ENCODE results near the gene MACROD2. TPM values are rescaled to one million over a fixed set of nuclear protein-coding genes. Genes with fewer than 3 reads are reported as not detected.

The MACROD2 gene
- total RNA-seq, 1 experiment from 2014 or later, result 1.3 TPM

DNA sequence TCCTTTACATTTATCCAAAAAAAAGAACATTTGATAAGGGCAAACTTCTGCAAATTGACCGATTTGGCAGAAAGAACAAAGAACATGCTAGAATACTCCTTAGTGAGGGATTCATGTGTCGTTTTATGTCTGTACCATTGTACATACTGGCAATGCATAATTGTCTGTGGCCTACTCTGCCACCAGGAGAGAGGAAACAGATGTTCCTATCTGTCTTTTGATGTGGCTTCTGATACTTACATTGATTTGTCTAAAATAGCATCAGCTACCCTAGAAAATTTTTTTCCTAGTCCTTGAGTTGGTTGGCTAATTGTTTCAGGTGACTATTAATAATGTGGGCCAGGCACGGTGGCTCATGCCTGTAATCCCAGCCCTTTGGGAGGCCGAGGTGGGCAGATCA is 1923.8 kb downstream of the MACROD2 start:
- in situ Hi-C loops (cut with HindIII; ENCODE audit: low pct_unique_long_range_greater_than_20kb, low sequenced_read_pairs), result no loop called here
- no peak for DNase-seq (ENCODE audit: low read depth, low spot score)

DNA sequence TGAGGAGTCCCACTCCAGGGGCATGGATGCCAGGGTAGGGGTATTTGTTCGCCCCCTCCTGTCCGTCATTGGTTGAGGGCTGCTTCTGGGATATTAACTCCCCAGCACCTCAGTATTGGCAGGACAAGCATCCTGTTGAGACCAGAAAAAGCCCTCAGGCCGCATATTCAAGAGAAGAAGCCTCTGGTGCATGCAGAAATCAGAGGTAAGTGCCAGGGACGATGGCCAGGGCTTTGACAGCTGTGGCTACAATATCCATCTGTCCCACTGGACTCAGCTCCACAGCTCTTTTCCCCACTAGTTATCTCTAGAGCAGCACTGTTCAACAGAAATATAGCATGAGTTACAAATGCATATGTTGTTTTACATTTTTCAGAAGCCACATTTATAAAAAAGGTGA is 1926.6 kb downstream of the MACROD2 start:
- no peak for DNase-seq (ENCODE audit: low read depth, low spot score)
- in situ Hi-C loops (cut with HindIII; ENCODE audit: low pct_unique_long_range_greater_than_20kb, low sequenced_read_pairs), result no loop called here

DNA sequence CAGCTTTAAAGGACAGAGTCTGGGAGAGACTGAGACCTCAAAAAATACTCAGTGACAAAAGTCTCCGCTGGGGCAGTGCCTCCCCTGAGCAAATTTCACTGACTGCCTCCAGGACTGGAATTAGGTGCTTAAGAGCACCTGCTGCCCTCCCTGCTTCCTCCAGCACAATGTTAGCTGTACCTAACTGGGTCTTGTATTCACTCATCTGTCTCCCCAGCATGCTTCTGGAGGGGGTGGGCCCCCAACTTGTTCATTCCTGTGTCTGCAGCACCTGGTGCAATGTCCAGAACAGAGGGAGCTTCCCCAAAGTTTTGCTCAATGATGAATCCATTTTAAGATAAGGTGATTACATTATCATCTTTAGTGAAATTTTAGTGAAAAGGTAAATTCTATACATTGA is 1927.2 kb downstream of the MACROD2 start:
- in situ Hi-C loops (cut with HindIII; ENCODE audit: low pct_unique_long_range_greater_than_20kb, low sequenced_read_pairs), result no loop called here

DNA sequence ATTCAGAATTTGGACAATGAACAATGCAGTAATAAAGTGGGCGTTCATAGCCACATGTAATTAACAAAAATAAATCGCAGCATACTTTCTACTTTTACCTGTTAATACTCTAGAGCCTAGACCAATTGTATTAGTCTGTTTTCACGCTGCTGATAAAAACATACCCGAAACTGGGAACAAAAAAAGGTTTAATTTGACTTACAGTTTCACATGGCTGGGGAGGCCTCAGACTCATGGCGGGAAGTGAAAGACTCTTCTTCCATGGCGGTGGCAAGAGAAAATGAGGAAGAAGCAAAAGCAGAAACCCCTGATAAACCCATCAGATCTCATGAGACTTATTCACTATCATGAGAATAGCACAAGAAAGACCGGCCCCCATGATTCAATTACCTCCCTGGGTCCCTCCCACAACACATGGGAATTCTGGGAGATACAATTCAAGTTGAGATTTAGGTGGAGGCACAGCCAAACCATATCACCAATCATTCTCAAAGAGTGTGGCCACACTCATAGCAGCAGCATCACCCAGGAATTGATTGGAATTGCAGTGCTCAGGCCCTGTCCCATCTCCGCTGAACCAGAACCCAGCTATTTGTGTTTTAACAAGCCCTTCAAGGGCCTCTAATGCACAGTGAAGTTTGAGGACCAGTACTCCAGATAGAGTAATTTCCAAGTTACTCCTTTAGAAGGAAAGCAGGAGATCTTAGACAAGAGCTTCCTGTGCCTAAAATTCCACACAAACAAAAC is 1927.9 kb downstream of the MACROD2 start:
- in situ Hi-C loops (cut with HindIII; ENCODE audit: low pct_unique_long_range_greater_than_20kb, low sequenced_read_pairs), result no loop called here
- DNase-seq (ENCODE audit: low read depth, low spot score), result no peak

More for the DNA sequence above, 1927.2 kb downstream of the MACROD2 start:
- no peak for DNase-seq (ENCODE audit: low read depth, low spot score)

DNA sequence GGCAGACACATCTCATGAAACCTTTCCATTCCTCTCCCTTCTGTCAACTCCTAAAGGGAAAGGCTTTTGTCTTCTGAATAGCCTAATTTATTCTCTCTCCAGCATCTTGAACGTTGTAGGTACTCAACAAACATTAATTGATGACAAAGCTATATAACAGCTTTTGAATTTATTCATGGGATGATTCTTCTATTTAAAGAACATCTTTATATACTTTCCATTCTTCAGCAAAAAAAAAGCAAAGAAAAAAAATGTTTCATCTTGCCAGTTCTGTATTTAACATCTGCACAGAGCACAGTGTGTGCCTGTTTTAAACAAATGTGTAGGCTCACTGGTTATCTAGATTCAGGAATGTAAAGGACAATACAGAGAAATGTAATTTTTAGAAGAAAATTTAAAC is 1929.2 kb downstream of the MACROD2 start:
- DNase-seq (ENCODE audit: low read depth, low spot score), result no peak
- in situ Hi-C loops (cut with HindIII; ENCODE audit: low pct_unique_long_range_greater_than_20kb, low sequenced_read_pairs), result no loop called here

DNA sequence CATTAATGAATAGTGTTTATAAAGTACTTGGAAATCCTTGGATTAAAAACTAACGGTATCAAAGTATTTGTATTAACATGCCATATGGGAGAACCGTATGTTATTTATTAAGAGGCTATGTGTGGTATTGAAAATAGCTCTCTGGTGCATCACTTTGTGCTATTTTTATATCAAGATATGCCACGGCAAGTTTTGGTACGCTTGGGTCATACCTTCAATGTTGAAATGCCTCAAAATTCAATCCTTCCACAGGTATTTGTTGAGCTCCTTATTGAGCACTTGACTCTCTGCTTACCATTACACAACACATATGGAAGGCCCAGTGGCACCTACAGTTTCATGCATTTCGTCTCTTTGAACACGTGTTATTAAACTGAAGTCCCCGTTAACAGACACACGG is 1930.1 kb downstream of the MACROD2 start:
- DNase-seq (ENCODE audit: low read depth, low spot score), result no peak
- in situ Hi-C loops (cut with HindIII; ENCODE audit: low pct_unique_long_range_greater_than_20kb, low sequenced_read_pairs), result no loop called here

DNA sequence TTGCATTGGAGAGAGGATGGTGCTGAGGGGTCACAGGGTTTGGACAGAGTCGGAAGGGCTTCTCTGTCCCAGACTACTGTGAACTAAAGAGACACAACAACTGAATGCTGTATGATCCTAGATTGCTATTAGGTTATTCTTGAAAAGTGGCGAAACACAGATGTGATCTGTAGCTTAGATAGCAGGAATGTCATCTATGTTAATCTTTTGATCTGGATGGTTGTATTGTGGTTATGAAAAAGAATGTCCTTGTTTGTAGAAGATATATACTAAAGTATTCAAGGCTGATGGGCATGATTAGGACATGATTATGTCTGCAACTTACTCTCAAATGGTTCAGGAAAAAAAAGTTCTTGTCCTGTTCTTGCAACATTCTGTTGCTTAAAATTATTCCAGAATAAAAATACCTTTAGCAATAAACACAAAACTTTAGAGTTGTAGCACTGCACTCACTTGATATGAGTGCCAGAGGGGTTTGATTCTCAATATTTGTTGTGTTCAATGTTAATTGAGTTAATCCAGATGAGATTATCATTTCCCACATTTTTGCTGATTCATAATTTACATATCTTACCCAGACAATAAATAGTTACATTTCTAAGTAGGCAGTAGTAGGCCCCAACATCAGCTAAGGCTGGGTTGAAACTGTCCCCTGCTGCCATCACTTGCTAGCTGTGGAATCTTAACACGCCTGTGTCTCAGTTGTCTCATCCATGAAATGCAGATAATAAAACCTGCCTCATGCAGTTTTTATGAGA is 1932.8 kb downstream of the MACROD2 start:
- DNase-seq (ENCODE audit: low read depth, low spot score), result no peak
- in situ Hi-C loops (cut with HindIII; ENCODE audit: low pct_unique_long_range_greater_than_20kb, low sequenced_read_pairs), result no loop called here

DNA sequence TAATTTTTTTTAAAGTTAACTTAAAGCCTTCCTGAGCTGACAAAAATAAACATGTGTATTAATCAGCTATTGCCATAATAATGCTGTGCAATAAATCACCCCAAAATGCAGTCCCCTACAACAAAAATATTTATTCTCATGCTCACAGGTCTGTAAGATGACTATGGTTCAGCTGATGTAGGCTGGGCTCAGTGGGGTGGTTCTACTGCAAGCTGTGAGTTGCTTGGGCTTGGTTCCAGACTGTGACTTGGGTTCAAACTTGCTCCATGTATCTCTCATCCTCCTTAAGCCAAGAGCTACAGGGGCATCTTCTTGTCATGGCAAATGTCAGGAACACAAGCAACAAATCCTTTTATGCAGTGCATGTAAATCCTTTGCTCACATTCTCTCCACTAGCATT is 1933.6 kb downstream of the MACROD2 start:
- in situ Hi-C loops (cut with HindIII; ENCODE audit: low pct_unique_long_range_greater_than_20kb, low sequenced_read_pairs), result no loop called here
- no peak for DNase-seq (ENCODE audit: low read depth, low spot score)

DNA sequence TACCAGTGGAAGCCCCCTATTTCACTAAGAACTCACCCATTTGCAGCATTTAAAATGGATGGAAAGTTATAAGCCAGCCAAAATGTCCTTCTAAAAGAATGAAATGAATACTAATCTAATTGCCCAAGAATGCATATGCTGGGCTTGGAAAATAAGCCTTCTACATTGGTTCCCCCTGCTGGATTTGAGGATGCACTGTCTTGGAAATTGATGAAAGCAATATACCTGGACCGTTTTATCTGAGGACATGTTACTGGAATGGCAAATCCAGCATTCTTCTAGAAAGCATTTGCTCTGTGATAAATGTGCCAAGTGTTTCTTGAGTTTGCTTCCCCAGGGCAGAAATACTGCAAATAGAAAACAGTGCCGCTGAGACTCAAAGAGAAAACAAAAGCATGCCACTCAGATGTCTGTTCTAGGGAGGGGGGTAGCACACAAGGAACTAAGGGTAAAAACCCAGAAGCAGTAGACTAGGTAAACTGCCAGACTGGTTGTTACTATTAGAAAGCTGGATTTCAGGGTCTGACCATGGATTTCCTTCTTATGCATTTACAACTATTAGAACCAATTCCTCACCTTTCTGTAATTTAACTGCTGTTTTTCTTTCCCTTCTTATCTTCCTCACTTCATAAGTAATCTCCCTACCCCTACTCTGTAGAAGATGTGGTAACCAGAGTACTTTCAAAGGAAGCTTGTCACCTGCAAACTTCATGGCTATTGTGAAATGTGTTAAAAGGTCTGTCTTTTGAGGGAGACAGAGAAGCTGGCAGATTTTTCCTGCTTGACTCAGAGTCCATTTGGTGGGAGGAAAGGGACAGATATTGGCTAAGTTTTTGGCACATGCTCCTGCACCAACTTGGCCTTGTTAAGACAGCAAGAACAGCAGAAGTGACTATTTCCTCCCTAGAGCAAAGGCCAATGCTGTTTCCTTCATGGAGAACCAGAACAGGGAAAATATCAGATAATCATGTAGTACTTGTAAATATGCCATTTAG is 1935.3 kb downstream of the MACROD2 start:
- peak; percentile 75 for DNase-seq (ENCODE audit: low read depth, low spot score)
- in situ Hi-C loops (cut with HindIII; ENCODE audit: low pct_unique_long_range_greater_than_20kb, low sequenced_read_pairs), result no loop called here

DNA sequence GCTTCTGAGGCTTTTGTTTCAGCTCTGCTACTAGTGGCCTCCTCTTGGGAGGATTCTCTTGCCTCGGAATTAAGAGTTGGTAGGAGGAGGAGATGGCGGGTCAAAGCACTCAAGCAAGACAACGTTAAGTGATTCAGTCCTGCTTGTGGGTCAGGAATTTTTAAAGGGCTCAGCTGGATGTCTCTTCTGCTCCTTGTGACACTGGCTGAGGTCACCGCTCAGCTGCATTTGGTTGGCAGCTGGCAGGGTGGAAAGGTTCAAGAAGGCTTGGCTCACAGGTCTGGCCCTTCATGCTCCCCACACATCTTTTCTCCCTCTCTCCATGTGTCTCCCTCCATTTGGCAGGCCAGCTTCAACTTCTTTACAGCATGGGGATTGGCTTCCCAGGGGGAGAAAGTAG is 1936.6 kb downstream of the MACROD2 start:
- no peak for DNase-seq (ENCODE audit: low read depth, low spot score)
- in situ Hi-C loops (cut with HindIII; ENCODE audit: low pct_unique_long_range_greater_than_20kb, low sequenced_read_pairs), result no loop called here

DNA sequence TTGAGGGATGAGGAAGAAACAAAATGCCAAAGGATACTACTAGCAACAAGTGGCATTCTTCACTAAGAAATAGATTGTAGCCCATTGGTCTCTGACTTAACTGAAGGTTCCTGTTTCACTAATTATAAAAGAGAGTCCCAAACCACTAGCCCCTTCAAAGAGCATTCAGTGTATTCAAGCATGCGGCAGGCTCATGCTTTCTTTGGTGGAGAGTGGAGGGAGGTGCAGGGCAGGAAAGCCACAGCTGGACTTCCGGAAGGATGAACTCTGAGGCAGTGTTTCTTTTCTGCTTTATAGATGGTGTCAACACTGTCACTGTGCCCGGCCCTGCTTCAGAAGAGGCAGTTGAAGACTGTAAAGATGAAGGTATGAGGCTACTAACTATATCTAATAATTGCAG is 1941.9 kb downstream of the MACROD2 start:
- in situ Hi-C loops (cut with HindIII; ENCODE audit: low pct_unique_long_range_greater_than_20kb, low sequenced_read_pairs), result no loop called here
- DNase-seq (ENCODE audit: low read depth, low spot score), result no peak

DNA sequence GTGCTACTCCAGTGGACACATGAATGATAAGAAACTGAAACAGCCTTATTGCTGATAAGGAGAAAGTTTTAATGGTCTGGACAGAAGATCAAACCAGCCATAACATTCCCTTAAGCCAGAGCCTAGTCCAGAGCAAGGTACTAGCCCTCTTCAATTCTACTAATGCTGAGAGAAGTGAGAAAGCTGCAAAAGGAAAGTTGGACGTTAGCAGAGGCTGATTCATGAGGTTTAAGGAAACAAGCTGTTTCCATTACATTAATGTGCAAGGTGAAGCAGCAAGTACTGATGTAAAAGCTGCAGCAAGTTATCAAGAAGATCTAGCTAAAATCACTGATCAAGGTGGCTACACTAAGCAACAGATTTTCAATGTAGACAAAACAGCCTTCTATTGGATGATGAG is 1943.5 kb downstream of the MACROD2 start:
- in situ Hi-C loops (cut with HindIII; ENCODE audit: low pct_unique_long_range_greater_than_20kb, low sequenced_read_pairs), result no loop called here
- DNase-seq (ENCODE audit: low read depth, low spot score), result no peak

DNA sequence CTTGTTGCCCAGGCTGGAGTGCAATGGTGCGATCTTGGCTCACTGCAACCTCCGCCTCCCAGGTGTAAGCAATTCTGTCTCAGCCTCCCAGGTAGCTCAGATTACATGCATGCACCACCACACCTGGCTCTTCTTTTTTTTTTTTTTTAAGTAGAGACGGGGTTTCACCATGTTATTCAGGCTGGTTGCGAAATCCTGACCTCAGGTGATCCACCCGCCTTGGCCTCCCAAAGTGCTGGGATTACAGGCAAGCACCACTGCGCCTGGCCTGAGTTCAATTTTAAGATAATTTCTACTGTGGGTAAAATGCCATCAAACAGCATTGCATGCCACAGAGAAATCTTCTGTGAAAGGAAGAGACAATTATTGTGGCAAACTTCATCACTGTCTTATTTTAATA is 1944.8 kb downstream of the MACROD2 start:
- DNase-seq (ENCODE audit: low read depth, low spot score), result no peak
- in situ Hi-C loops (cut with HindIII; ENCODE audit: low pct_unique_long_range_greater_than_20kb, low sequenced_read_pairs), result no loop called here

DNA sequence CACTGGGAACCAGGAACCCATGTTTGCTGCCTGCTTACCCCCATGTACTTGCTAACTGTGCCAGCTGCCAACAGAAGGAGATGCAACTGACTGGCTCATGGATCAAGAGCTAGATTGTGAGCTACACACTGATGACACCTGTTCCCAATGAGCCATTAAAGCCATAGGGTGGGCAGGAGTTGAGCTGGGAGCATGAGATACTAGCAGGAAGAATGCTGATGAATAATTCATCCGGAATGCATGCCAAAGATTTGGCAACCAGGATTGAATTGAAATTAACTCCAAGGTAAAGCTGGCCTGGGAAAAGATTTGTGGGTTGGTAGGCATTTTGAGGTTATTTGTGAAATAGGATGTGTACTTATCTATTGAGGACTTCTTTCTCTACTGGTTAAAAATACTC is 1946.8 kb downstream of the MACROD2 start:
- DNase-seq (ENCODE audit: low read depth, low spot score), result no peak
- in situ Hi-C loops (cut with HindIII; ENCODE audit: low pct_unique_long_range_greater_than_20kb, low sequenced_read_pairs), result no loop called here

DNA sequence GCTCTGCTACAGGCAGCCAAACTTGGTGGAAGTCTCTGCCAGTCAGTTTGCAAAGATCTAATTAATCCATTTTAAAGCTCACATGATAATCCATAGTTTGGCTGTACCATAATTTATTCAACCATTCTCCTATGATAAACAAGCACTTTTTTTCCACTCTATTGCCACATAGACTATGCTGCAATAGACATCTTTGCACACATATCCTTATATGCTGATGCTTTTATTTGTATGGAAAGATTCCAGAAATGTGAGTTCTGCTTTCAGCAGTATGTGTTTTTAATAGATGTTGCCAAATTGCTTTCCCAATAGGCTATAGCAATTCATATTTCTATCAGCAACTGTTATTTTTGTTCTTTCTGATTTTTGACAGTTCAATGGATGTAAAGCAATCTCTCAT is 1950.0 kb downstream of the MACROD2 start:
- in situ Hi-C loops (cut with HindIII; ENCODE audit: low pct_unique_long_range_greater_than_20kb, low sequenced_read_pairs), result no loop called here
- DNase-seq (ENCODE audit: low read depth, low spot score), result no peak

DNA sequence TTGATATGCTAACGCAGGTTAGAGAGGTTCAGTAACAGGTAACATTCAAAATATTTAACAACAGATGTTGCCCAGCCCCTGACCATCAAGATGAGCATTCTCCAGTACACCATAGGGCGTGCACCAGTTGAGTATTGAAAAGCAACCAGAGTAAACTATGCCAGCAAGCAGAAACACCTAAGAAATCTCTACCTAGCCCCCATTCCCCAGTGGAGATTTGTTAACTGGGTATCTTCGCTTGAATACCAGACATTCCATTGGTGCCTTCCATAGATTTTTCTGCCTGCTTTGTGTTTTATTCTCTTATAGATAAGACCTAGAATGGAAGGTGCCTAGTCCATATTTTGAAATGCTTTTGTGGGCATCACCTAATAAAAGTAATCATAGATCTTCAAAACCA is 1954.1 kb downstream of the MACROD2 start:
- no peak for DNase-seq (ENCODE audit: low read depth, low spot score)
- in situ Hi-C loops (cut with HindIII; ENCODE audit: low pct_unique_long_range_greater_than_20kb, low sequenced_read_pairs), result no loop called here

DNA sequence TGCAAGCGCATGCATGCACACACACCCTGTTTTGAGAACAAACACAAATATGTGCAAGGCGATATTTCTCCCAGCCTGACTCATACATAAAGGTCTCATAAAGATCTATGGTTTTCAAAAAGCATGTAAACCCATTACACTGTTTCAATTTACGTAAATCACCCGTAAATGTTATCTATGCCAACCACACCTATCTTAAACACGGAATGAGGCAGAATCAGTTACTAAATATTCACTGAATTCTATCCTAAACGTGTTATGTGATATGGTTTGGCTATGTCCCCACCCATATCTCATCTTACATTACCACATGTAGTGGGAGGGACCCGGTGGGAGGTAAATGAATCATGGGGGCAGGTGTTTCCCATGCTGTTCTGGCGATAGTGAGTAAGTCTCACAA is 1956.3 kb downstream of the MACROD2 start:
- in situ Hi-C loops (cut with HindIII; ENCODE audit: low pct_unique_long_range_greater_than_20kb, low sequenced_read_pairs), result no loop called here
- no peak for DNase-seq (ENCODE audit: low read depth, low spot score)

DNA sequence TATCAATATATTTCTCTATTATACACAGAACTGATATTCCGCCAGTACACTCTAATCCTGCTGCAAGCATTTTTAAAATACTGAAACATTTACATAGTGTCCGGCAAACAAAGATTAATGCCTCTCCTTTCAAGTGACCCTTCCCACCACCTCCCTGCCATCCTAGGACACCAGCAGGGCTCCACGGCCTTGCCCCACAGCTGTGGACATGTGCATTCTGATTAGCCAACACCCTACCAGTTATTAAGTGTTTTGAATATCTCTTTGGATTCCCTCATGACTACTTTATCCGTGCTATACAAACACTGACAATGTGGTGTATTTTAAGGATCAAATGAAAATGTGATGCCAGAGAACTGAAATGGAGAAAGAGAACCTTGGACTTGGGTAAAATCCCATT is 1962.8 kb downstream of the MACROD2 start:
- in situ Hi-C loops (cut with HindIII; ENCODE audit: low pct_unique_long_range_greater_than_20kb, low sequenced_read_pairs), result no loop called here
- no peak for DNase-seq (ENCODE audit: low read depth, low spot score)
